Measurements from ENCODE around the gene CACNA2D3.
"Not testable (repeated sequence)": the region's sequence is repeated elsewhere in the genome, so short reads cannot be mapped to it uniquely, and the experiment has no call there.

The CACNA2D3 gene

GRCh38 chr3:54954521-54954920 lies 832.2 kb downstream of the CACNA2D3 start:
- DNase-seq = no peak

GRCh38 chr3:54955496-54955895 lies 833.1 kb downstream of the CACNA2D3 start:
- DNase-seq = no peak

GRCh38 chr3:54955941-54956340 lies 833.6 kb downstream of the CACNA2D3 start:
- DNase-seq = no peak

GRCh38 chr3:54957711-54958110 lies 835.4 kb downstream of the CACNA2D3 start:
- DNase-seq = no peak

GRCh38 chr3:54960082-54960481 lies 837.7 kb downstream of the CACNA2D3 start:
- no peak for DNase-seq

- DNase-seq = no peak
These were observed 838.3 kb downstream of the CACNA2D3 start for GRCh38 chr3:54960701-54961100.

- no peak for DNase-seq
These were observed 839.8 kb downstream of the CACNA2D3 start for GRCh38 chr3:54962200-54962599.

GRCh38 chr3:54963641-54964040 lies 841.3 kb downstream of the CACNA2D3 start:
- no peak for DNase-seq

GRCh38 chr3:54964081-54964480 lies 841.7 kb downstream of the CACNA2D3 start:
- DNase-seq = no peak

GRCh38 chr3:54965746-54966145 lies 843.4 kb downstream of the CACNA2D3 start:
- no peak for DNase-seq

GRCh38 chr3:54966979-54967378 lies 844.6 kb downstream of the CACNA2D3 start:
- no peak for DNase-seq

GRCh38 chr3:54967731-54968161 lies 845.4 kb downstream of the CACNA2D3 start:
- DNase-seq = no peak

GRCh38 chr3:54968546-54969172 lies 846.3 kb downstream of the CACNA2D3 start:
- no peak for DNase-seq

GRCh38 chr3:54969652-54970051 lies 847.3 kb downstream of the CACNA2D3 start:
- no peak for DNase-seq

GRCh38 chr3:54970895-54971294 lies 848.5 kb downstream of the CACNA2D3 start:
- DNase-seq = no peak

GRCh38 chr3:54977439-54977838 lies 855.1 kb downstream of the CACNA2D3 start:
- DNase-seq = no peak

- not testable (repeated sequence) for DNase-seq
These were observed 855.6 kb downstream of the CACNA2D3 start for GRCh38 chr3:54977946-54978345.

- no peak for DNase-seq
These were observed 860.5 kb downstream of the CACNA2D3 start for GRCh38 chr3:54982807-54983206.

GRCh38 chr3:54983266-54984099 lies 861.1 kb downstream of the CACNA2D3 start:
- no peak for DNase-seq

- DNase-seq = no peak
These were observed 863.5 kb downstream of the CACNA2D3 start for GRCh38 chr3:54985856-54986255.

GRCh38 chr3:54986294-54986693 lies 863.9 kb downstream of the CACNA2D3 start:
- no peak for DNase-seq

GRCh38 chr3:54987719-54988118 lies 865.4 kb downstream of the CACNA2D3 start:
- no peak for DNase-seq

GRCh38 chr3:54988302-54988837 lies 866.0 kb downstream of the CACNA2D3 start:
- DNase-seq = no peak

Measured in NCI-H1092 (cell line).